ENCODE data around the gene TRIM8. TPM values are rescaled to one million over a fixed set of nuclear protein-coding genes. Genes with fewer than 3 reads are reported as not detected.

Gene TRIM8
- total RNA-seq, 1 experiment from 2014 or later: 37.0 TPM

GRCh38 chr10:102651455-102652169, 7.3 kb downstream of the TRIM8 start:
- Histone ChIP-seq H3K56ac (ENCODE audit: insufficient read length, low read depth, low read length) (no peak overlapping the region), H2BK12ac (ENCODE audit: insufficient read length, low read depth, low read length) (no peak overlapping the region), H3K79me2 (ENCODE audit: insufficient read depth, low read length) (peaks cover 19% of the 10 kb centered on the region; the same call in 1 of the 2 replicates), H3K18ac (ENCODE audit: insufficient read length, low read depth, low read length) (no peak overlapping the region), H4K91ac (ENCODE audit: insufficient read length, low read depth, low read length) (no peak overlapping the region), H2AFZ (ENCODE audit: low read length) (no peak overlapping the region), H4K8ac (replicated peaks; ENCODE audit: insufficient read length, low read depth, low read length) (no peak overlapping the region), H3K79me1 (ENCODE audit: insufficient read depth, low read depth, low read length, poor library complexity, severe bottlenecking) (peaks cover 6% of the 10 kb centered on the region), H3K14ac (ENCODE audit: insufficient read depth, low read length) (no peak overlapping the region), H2BK120ac (ENCODE audit: low read depth, low read length, poor library complexity, severe bottlenecking) (no peak overlapping the region), H3K9ac (ENCODE audit: extremely low read depth, insufficient read length, low read length) (no peak overlapping the region), H3K4ac (ENCODE audit: low read depth, low read length) (no peak overlapping the region), H3K23me2 (ENCODE audit: insufficient read length, low read depth, low read length, poor library complexity, severe bottlenecking) (no peaks in the 10 kb centered on the region), H2AK5ac (ENCODE audit: insufficient read length, low read length) (no peak overlapping the region), H3K9me3 (ENCODE audit: control insufficient read depth, low read depth, low read length) (no peaks in the 10 kb centered on the region), H3K23ac (ENCODE audit: insufficient read length, low read depth, low read length) (no peak overlapping the region), H2BK20ac (ENCODE audit: low read depth, low read length, poor library complexity, severe bottlenecking) (no peak overlapping the region), H3K4me2 (ENCODE audit: insufficient read depth, insufficient read length, low read length) (no peak overlapping the region), H3K27me3 (ENCODE audit: insufficient read depth, low read length) (no peaks in the 10 kb centered on the region), H4K5ac (ENCODE audit: insufficient read length, low read depth, low read length) (no peak overlapping the region), H3K4me1 (ENCODE audit: insufficient read depth, low read length) (peaks cover 5% of the 10 kb centered on the region; the same call in 1 of the 2 replicates), H2BK5ac (ENCODE audit: insufficient read length, low read length) (no peak overlapping the region), H4K20me1 (ENCODE audit: control insufficient read depth, insufficient read depth, insufficient read length) (no peaks in the 10 kb centered on the region), H3T11ph (ENCODE audit: low read length) (no peak overlapping the region), H3K27ac (ENCODE audit: insufficient read length, low read depth, low read length) (no peak overlapping the region), H2BK15ac (ENCODE audit: low read depth, low read length) (no peak overlapping the region)
- Mint-ChIP-seq H3K36me3 (ENCODE audit: insufficient read depth in 1 of 3, low read depth in 3 of 3) (peaks cover 12 to 39% (median 35%) of the 10 kb centered on the region in 3 experiments; a peak in 6 of 7 replicates), H3K4me3 (no peak overlapping the region), H3K27ac (peak overlapping the region in 1 of 3 experiments; percentile 87; a peak in 1 of 7 replicates), H3K27me3 (ENCODE audit: low read depth) (no peaks in the 10 kb centered on the region), H3K4me1 (peaks cover 53 to 67% of the 10 kb centered on the region in 2 experiments), H3K9me3 (no peaks in the 10 kb centered on the region)
- WGBS (ENCODE audit: extremely low coverage, insufficient read length, low lambda C conversion rate): no CpG with 5 or more reads among the region's 11 CpGs
- DNase-seq: no peak
- TF ChIP-seq, protein P1, sequence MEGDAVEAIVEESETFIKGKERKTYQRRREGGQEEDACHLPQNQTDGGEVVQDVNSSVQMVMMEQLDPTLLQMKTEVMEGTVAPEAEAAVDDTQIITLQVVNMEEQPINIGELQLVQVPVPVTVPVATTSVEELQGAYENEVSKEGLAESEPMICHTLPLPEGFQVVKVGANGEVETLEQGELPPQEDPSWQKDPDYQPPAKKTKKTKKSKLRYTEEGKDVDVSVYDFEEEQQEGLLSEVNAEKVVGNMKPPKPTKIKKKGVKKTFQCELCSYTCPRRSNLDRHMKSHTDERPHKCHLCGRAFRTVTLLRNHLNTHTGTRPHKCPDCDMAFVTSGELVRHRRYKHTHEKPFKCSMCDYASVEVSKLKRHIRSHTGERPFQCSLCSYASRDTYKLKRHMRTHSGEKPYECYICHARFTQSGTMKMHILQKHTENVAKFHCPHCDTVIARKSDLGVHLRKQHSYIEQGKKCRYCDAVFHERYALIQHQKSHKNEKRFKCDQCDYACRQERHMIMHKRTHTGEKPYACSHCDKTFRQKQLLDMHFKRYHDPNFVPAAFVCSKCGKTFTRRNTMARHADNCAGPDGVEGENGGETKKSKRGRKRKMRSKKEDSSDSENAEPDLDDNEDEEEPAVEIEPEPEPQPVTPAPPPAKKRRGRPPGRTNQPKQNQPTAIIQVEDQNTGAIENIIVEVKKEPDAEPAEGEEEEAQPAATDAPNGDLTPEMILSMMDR (conservative IDR thresholded peaks at IDR 0.05): no peak

Data from H9 (cell line).